T follicular helper cell (primary cell): ENCODE results near the gene AFMID.
A peak's percentile ranks its signal among the peaks of the same experiment; 100 is the strongest.
"Not testable (repeated sequence)": the region's sequence is repeated elsewhere in the genome, so short reads cannot be mapped to it uniquely, and the experiment has no call there.

ENCODE experiments used
- DNase-seq: peaks from one replicate; pipeline ENCODE4 v3.0.0-alpha.2; 2020; ENCODE audit warnings: low read depth
- total RNA-seq, 2 experiments: gene quantifications; one replicate each; lab custom pipeline; 2026; lab: John Stamatoyannopoulos, UW

Gene AFMID, protein sequence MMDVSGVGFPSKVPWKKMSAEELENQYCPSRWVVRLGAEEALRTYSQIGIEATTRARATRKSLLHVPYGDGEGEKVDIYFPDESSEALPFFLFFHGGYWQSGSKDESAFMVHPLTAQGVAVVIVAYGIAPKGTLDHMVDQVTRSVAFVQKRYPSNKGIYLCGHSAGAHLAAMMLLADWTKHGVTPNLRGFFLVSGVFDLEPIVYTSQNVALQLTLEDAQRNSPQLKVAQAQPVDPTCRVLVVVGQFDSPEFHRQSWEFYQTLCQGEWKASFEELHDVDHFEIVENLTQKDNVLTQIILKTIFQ
- 2.7 to 4.0 reads per million in 2 experiments for total RNA-seq

DNA sequence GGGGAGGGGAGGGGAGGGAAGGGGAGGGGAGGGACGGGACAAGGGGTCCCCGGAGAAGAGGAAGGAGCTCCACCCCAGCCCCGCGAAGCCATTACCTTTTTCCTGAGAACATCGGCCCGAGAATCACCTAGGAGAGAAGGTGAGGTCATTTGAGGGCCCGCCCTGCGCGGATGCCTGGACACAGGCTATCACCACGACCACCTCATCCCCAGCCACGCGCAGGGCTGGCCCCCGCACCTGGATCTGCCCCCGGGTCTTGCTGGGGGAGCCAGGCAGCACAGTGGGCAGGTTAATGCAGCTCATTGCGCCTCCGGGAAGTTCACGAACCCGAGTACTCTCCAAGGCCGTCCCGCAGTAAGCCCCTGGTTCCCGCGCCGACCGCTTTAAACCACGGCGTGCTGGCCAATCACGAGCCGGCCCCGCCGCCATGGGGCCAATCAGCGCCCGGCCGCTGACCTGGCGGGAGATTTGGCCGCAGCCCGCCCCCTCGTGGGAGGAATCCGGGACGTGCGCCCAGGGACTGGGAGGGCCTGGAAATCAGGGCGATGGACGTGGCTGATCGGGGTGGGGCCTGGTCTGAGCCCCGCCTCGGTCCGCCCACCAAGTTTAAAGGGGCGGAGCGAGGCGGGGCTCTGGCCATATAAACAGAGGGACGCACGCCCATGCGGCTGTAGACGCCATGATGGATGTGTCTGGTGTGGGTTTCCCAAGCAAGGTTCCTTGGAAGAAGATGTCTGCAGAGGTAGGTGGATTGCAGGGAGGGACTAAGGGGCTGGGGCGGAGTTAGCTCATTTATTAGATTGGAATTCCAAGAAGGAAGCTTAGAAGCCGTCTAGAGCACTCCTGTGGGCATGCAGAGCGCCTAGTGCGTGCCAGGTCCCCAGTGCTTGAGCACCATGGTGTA, at the start of gene AFMID, which contains the start of gene TK1:
Gene AFMID (plus strand): TSS at position 671 of the 904 bp plus-strand sequence. CDS start 9 bp downstream, at position 680.
Gene TK1 (minus strand): TSS at position 361 of the 904 bp plus-strand sequence. CDS start 58 bp downstream, at position 303.
- peak; percentile 57 for DNase-seq

DNA sequence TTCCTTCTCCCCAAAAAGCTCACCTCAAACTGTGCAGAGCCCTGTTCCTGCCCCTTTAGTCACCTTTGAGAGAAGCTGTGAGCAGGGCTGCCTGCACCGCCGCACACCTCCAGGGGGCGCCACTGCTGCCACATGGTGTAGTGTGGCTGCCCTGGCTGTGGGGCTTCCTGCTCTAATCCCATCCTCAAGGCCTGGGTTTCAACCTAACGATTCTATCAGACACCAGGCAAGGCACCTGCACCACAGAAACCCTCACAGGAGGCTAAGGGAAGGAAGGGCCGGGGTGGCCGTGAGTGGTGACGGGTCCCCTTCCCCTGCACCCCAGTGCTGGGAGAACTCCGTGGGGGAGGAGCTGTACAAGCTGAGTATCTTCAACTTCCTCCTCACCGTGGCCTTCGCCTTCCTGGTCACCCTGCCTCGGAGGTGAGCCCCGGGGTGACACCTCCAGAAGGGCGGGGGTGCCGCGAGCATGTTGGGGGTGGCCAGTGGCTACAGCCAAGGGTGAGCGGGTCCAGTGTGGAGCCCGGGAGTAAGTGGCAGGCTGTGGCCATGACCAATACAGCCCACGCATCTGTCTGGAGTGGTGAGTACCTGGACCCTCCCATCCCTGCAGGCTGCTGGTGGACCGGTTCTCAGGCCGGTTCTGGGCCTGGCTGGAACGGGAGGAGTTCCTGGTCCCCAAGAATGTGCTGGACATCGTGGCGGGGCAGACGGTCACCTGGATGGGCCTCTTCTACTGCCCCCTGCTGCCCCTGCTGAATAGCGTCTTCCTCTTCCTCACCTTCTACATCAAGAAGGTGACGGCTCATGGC, 49.6 kb upstream of the AFMID start:
- no peak for DNase-seq

GRCh38 chr17:78138204-78139060, 48.7 kb upstream of the AFMID start:
- DNase-seq = no peak

GRCh38 chr17:78139861-78140168, 47.3 kb upstream of the AFMID start:
- DNase-seq = not testable (repeated sequence)

GRCh38 chr17:78140169-78141051, 46.8 kb upstream of the AFMID start:
- DNase-seq = peak; percentile 92

- DNase-seq = no peak
These were observed 45.6 kb upstream of the AFMID start for GRCh38 chr17:78141437-78142118.

DNA sequence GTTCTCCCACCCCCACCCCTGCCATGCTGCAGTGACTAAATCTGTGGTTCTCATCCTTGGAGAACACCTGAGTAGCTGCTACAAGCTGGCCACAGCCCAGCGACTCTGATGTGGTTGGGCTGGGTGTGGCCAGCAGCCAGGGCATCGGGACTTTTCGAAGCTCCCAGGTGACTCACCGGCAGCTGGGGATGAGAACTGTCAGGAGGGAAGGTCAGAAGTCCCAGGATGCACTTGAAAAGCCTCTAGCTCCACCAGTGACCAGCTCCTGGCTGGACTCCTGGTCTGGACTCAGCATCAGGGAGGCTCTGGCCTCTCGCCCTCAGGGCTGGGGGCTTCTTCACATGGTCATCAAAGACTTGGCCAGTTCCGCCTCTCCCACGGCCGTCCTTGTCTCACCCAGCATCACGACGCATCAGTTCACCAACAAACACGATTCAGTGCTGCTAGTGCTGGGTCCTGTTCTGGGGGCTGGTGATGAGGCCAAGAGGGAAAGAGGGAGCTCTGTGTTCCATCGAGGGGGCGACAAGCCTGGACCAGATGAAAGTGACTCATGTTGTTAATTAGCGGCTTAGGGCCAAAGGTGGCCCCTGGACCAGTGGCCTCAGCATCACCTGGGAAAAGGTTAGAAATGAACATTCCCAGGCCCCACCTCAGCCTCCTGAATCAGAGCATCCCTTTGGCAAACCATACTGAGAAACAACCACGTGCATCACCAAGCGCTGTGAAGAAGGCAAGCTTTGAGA, 44.9 kb upstream of the AFMID start:
- DNase-seq = no peak

- no peak for DNase-seq
These were observed 43.7 kb upstream of the AFMID start for GRCh38 chr17:78143214-78144146.

- DNase-seq = no peak
These were observed 42.9 kb upstream of the AFMID start for GRCh38 chr17:78144147-78144719.

DNA sequence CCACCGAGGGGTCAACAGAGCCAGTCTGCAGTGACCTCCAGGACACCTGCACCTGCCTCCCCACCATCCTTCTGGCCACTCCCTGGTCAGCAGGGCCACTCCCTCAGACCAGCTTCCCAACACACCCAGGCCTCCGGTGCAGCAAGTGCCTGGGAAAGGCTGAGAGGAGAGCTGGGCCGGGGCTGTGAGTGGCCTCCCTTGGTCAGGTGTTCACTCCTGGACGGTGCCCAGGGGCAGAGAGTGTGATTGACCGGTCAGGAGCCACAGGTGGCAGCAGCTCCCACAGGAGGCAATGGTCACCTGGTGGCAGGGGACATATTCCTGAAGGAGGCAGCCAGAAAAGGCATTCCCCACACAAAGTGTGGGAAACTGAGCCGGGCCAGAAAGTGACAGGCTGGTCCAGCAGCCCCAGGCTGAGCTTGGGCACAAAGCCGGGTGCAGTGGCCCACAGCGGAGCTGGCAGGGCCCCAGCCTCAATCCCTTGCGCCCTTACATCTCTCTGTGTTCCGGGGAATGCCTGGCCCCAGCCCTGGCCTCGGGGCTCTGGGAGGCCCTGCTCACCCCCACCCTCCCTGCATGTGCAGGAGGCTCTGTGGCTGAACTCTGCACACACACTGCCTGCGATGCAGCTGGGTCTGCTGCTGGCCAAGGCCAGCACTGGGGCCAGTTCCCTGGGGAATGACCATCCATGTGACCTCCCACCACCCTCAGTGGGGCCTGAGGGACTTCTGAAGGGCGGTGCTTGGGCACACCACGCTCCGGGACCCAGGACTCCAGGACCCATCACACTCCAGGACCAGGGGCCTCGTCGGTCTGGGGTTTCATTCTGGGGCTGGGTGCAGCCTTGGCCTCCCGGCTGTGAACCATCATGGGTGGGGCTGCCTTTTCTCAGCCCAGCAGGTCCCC, 42.2 kb upstream of the AFMID start:
- no peak for DNase-seq

- no peak for DNase-seq
These were observed 40.7 kb upstream of the AFMID start for GRCh38 chr17:78146471-78146869.

GRCh38 chr17:78146881-78147280, 40.3 kb upstream of the AFMID start:
- DNase-seq = no peak

GRCh38 chr17:78147315-78147998, 39.7 kb upstream of the AFMID start:
- DNase-seq = no peak

DNA sequence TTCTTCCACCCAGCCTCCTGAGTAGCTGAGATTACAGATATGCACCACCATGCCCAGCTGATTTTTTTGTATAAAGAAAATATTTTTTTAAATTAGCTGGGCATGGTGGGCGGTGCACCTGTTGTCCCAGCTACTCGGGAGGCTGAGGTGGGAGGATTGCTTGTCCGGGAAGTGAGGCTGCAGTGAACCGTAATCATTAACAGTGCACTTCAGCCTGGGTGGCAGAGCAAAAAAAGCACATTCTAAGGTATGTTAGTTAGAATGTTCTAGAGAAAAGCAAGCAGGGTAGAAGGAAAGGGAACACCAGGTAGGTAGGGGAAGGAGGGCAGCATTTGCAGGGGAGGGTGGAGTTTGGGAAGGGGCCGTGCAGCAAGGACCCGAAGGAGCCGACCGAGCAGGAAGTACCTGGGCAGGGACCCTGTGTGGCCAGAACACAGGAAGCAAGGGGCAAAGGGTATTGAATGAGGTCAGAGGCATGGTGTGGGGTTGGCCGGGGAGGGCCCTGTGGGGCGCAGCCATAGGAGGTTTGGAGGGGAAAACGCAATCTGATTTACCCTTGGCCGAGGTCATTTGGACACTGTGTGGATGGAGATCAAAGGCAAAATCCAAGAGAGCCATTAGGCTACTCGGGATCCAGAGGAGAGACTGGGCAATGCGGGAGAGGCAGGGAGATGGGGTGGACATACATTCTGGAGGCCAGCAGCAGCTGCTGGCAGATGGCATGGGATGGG, 38.7 kb upstream of the AFMID start:
- DNase-seq = no peak

DNA sequence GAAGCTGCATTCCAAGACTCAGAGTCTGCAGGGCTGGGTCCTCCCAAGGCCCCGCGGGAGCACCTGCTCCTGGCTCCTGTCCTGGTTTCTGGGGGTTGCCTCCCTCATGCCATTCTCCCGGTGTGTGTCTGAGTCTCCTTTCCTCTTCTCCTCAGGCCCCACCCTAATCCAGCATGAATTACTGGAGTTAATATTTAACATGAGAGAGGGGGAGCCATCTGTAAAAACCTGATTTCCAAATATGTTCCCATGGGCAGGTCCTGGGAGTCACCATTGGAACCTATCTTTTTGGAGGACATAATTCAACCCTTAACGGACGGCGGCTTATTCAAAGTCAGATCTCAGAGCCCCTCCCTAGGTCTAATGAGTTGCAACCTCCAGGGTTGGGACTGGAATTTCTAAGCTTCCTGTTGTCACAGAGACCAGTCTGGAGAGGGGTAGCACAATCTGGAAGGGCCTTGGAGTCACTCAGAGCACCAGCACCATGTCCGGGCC, 35.6 kb upstream of the AFMID start:
- no peak for DNase-seq
